B cell (primary cell): ENCODE results near the gene MFSD6L.

Experiments
- EZH2 ChIP-seq: IDR thresholded peaks from 2 replicates; pipeline ENCODE4 v1.6.1; 2012; ENCODE audit warnings: borderline replicate concordance, low read depth, mild to moderate bottlenecking, moderate library complexity, low read length; ENCODE audit not compliant: insufficient read depth, poor library complexity, severe bottlenecking
- TF ChIP-seq, protein P1 (sequence below): fragments of 200-600 bp; IDR thresholded peaks from one replicate; pipeline ENCODE4 v1.8.0; 2022; ENCODE audit warnings: antibody characterized with exemption, mild to moderate bottlenecking

DNA sequence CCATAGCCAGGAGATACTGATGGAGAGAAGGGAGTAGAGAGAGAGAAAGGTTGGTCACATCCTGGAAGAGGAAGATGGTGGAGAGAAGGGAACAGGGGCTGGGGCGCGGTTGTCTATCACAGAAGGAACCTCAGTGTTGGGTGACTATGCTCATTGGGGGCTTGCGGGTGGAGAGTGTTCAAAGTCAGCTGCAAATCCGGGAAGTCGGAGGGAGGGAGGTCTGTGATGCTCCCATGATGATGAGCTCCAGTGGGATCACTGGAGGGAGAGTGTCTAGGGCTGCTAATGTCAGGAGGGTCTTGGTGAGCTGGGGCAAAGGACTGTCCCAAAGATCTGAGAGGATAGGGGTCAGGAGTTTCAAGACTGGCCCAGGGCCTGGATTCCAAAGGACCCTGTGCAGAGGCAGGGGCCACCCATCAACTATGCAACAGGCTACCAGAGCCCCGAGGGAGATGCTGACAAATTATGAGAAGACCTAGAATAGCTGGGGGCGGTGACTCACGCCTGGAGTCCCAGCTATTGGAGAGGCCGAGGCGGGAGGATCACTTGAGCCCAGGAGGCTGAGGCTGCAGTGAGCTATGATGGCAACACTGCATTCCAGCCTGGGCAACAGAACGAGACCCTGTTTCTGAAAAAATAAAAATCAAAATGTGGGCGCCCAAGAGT, 43.4 kb downstream of the MFSD6L start:
- TF ChIP-seq, protein P1, sequence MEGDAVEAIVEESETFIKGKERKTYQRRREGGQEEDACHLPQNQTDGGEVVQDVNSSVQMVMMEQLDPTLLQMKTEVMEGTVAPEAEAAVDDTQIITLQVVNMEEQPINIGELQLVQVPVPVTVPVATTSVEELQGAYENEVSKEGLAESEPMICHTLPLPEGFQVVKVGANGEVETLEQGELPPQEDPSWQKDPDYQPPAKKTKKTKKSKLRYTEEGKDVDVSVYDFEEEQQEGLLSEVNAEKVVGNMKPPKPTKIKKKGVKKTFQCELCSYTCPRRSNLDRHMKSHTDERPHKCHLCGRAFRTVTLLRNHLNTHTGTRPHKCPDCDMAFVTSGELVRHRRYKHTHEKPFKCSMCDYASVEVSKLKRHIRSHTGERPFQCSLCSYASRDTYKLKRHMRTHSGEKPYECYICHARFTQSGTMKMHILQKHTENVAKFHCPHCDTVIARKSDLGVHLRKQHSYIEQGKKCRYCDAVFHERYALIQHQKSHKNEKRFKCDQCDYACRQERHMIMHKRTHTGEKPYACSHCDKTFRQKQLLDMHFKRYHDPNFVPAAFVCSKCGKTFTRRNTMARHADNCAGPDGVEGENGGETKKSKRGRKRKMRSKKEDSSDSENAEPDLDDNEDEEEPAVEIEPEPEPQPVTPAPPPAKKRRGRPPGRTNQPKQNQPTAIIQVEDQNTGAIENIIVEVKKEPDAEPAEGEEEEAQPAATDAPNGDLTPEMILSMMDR: no peak
- TF ChIP-seq EZH2: no peak
